Activated CD8-positive, alpha-beta memory T cell treated with anti-CD3 and anti-CD28 coated beads for 24 hours (primary cell): ENCODE measurements around the gene ATG9A.

ENCODE experiments used
- DNase-seq: peaks from one replicate; pipeline ENCODE4 v3.0.0-alpha.2; 2020

Gene ATG9A

GRCh38 chr2:219175928-219176817 lies 53.3 kb downstream of the ATG9A start:
- peak; percentile 74 for DNase-seq

DNA sequence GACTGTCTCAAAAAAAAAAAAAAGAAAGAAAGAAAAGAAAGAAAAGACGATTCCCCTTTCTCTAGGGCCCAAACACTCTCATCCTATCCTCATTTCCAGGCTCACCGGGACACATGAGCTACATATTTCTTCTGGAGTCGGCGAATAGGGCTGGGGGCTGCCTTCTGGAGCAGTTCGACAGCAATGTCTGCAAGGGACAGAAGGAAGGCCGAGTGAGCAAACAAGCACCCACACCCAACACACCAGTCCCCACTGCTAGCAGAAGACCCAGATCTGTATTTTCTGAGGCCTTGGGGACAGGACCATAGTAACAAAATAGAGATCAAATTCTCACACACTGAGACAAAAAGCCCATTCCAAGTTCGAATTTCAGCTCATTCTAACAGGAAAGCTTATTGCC lies 54.0 kb downstream of the ATG9A start:
- DNase-seq: no peak

DNA sequence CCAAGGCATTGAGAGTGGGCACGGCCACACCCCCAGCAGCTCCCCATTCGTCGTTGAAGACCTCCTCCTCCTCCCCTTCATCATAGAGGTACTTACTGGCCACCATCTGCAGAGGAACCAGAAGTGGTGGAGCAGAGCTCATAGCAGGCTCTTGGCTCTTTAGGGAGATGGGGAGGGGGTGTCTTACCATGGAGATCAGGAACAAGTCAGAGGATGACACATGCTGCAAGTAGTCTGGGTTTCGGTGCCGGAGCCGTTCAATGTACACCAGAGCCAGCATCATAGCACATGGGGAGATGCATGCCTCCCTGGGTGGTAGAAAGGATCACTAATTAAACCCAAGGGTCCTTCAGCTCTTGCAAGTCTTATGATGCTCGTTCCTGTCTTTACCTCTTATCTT lies 54.6 kb downstream of the ATG9A start:
- DNase-seq: no peak

GRCh38 chr2:219174146-219174545 lies 55.3 kb downstream of the ATG9A start:
- DNase-seq: no peak

GRCh38 chr2:219173176-219173575 lies 56.3 kb downstream of the ATG9A start:
- DNase-seq: no peak

DNA sequence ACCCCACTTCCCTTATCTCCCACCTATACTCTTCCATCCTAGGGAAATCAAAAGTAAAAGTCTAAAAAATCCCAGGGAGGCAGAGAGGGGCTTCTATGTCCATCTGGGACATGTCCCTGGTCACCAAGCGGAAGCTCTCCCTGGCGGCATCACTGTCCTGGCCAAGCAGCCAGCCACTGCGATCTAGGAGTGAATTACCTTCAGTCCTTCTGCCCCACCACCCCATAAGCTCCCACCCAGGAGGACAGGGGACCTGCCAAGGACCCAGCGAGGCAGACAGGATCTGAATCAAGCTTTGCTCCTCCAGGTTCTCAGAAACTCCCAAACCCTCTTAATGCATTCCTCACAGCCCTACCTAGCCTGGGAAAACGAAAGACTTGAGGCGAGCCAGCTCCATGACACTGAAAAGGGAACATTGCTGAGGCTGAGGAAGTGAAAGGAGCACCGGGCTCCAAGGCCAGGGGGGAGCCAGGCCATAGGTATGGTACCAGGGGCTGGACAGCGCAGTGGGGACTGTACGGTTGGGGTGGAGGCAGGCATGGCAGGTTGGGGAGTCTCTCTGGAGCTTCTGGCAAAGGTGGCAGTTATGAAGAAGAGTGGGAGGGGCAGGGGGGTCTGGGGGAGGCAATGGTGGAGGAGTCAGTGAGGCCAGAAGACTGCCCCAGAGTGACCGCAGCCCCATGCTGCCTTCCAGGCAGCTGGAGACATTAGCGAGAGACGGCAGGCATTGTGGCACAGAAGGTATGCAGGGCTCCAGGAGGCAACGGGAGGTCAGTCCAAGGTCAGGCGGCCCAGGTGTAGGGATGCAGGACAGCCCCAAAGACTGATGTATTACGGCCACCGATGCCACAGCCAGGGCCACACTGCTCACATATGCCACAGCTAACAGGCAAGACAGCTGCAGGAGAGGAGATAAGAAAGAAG lies 56.9 kb downstream of the ATG9A start:
- DNase-seq: no peak

GRCh38 chr2:219171231-219171651 lies 58.2 kb downstream of the ATG9A start:
- DNase-seq: no peak

- no peak for DNase-seq
Observed at GRCh38 chr2:219169930-219170654, 59.3 kb downstream of the ATG9A start, which contains the start of gene SLC23A3. Gene SLC23A3 (minus strand): TSS chr2:219170029. CDS start chr2:219169984, 45 bp downstream.
